IMR-90 (cell line): Measurements from ENCODE around the gene FBLN1. TPM values are rescaled to one million over a fixed set of nuclear protein-coding genes. Genes with fewer than 3 reads are reported as not detected.

ENCODE experiments used
- ATAC-seq: fragments of 200-7000 bp; cut with Tn5 transposase; 2 replicates; pipeline ENCODE4 v1.9.1; 2020; ENCODE audit warnings: low read depth, mild to moderate bottlenecking, moderate library complexity
- BruUV-seq: library from RNA; stranded (reverse); fragments of 400-500 nt; replicated peaks from 2 replicates; lab custom pipeline; 2021; lab: Mats Ljungman, UMichigan
- CTCF ChIA-PET: fragments of 300-600 bp; formaldehyde crosslinking; extraction: SDS; loops from one replicate; lab custom pipeline; 2021; ENCODE audit warnings: antibody characterized with exemption; lab: Yijun Ruan, JAX
- POLR2A ChIA-PET: fragments of 300-600 bp; sonication (Branson Sonifier 250); formaldehyde crosslinking; loops from one replicate; lab custom pipeline; 2022; ENCODE audit warnings: antibody characterized with exemption; ENCODE audit not compliant: unreplicated experiment; lab: Charles Lee
- DNase-seq: peaks from one replicate; pipeline ENCODE4 v3.0.0; 2013
- H2AFZ ChIP-seq: replicated peaks from 2 replicates; pipeline ENCODE3; 2013; ENCODE audit warnings: low read length, mild to moderate bottlenecking; ENCODE audit not compliant: poor library complexity
- H2AK5ac ChIP-seq: 2 replicates; pipeline ENCODE4 v1.6.1; 2013; ENCODE audit warnings: low read depth, low read length, inconsistent platforms
- H2AK9ac ChIP-seq: replicated peaks from 2 replicates; pipeline ENCODE3; 2013; ENCODE audit warnings: mild to moderate bottlenecking, low read depth, low read length, moderate library complexity; ENCODE audit not compliant: poor library complexity
- H2BK120ac ChIP-seq: 2 replicates; pipeline ENCODE4 v1.6.1; 2013; ENCODE audit warnings: low read depth, low read length, inconsistent platforms
- H2BK15ac ChIP-seq: 3 replicates; pipeline ENCODE4 v1.6.1; 2013; ENCODE audit warnings: low read depth, low read length, inconsistent platforms
- H2BK20ac ChIP-seq: 2 replicates; pipeline ENCODE4 v1.6.1; 2013; ENCODE audit warnings: low read depth, mild to moderate bottlenecking, inconsistent platforms, low read length, moderate library complexity
- H2BK5ac ChIP-seq: 2 replicates; pipeline ENCODE4 v1.6.1; 2013; ENCODE audit warnings: mild to moderate bottlenecking, low read depth, low read length, inconsistent platforms; ENCODE audit not compliant: poor library complexity, severe bottlenecking
- H3K14ac ChIP-seq: replicated peaks from 2 replicates; pipeline ENCODE4 v1.6.1; 2013; ENCODE audit warnings: low read depth, low read length, inconsistent platforms
- H3K18ac ChIP-seq: 2 replicates; pipeline ENCODE4 v1.6.1; 2013; ENCODE audit warnings: low read depth, low read length, control low read depth
- H3K23ac ChIP-seq: 2 replicates; pipeline ENCODE4 v1.6.1; 2013; ENCODE audit warnings: low read depth, low read length, inconsistent platforms
- H3K27ac ChIP-seq: 2 replicates; pipeline ENCODE4 v1.5.1; 2013; ENCODE audit warnings: mild to moderate bottlenecking, control low read depth, low read length; ENCODE audit not compliant: insufficient read depth
- H3K27me3 ChIP-seq: 2 replicates; pipeline ENCODE4 v1.6.1; 2013; ENCODE audit warnings: low read length; ENCODE audit not compliant: control insufficient read depth, insufficient read depth
- H3K36me3 ChIP-seq: 2 replicates; pipeline ENCODE4 v1.6.1; 2013; ENCODE audit warnings: low read length, mixed read lengths; ENCODE audit not compliant: control insufficient read depth, insufficient read depth
- H3K4ac ChIP-seq: 2 replicates; pipeline ENCODE4 v1.6.1; 2013; ENCODE audit warnings: low read depth, low read length, inconsistent platforms
- H3K4me1 ChIP-seq: 2 replicates; pipeline ENCODE4 v1.6.1; 2013; ENCODE audit warnings: low read length, mixed read lengths; ENCODE audit not compliant: control insufficient read depth, insufficient read depth
- H3K4me2 ChIP-seq: 2 replicates; pipeline ENCODE4 v1.6.1; 2013; ENCODE audit warnings: low read depth, mild to moderate bottlenecking, control low read depth, low read length, moderate library complexity
- H3K4me3 ChIP-seq: 2 replicates; pipeline ENCODE4 v1.5.1; 2013; ENCODE audit warnings: low read depth, mild to moderate bottlenecking, control low read depth, low read length, moderate library complexity; ENCODE audit not compliant: insufficient read depth
- H3K56ac ChIP-seq: 2 replicates; pipeline ENCODE4 v1.6.1; 2013; ENCODE audit warnings: low read length, inconsistent platforms; ENCODE audit not compliant: insufficient read depth; ENCODE audit errors: extremely low read depth
- H3K79me1 ChIP-seq, 2 experiments: 2 replicates each; pipeline ENCODE4 v1.6.1; 2013; ENCODE audit warnings: low read length in 2 of 2, inconsistent platforms in 1 of 2, low read depth in 1 of 2
- H3K9ac ChIP-seq: 2 replicates; pipeline ENCODE4 v1.6.1; 2013; ENCODE audit warnings: low read depth, low read length, control low read depth
- H3K9me1 ChIP-seq: 2 replicates; pipeline ENCODE4 v1.6.1; 2013; ENCODE audit warnings: low read length, inconsistent platforms; ENCODE audit not compliant: insufficient read depth
- H3K9me3 ChIP-seq: 2 replicates; pipeline ENCODE4 v1.6.1; 2013; ENCODE audit warnings: low read length; ENCODE audit not compliant: control insufficient read depth, insufficient read depth
- H4K20me1 ChIP-seq: 2 replicates; pipeline ENCODE4 v1.6.1; 2013; ENCODE audit warnings: low read length, inconsistent platforms; ENCODE audit not compliant: insufficient read depth
- H4K5ac ChIP-seq: 2 replicates; pipeline ENCODE4 v1.6.1; 2013; ENCODE audit warnings: mild to moderate bottlenecking, low read depth, low read length, control low read depth
- H4K8ac ChIP-seq, 2 experiments: 2 replicates each; pipeline ENCODE4 v1.6.1; 2013; ENCODE audit warnings: low read depth in 2 of 2, low read length in 2 of 2, control low read depth in 1 of 2, inconsistent platforms in 1 of 2
- H4K91ac ChIP-seq: 2 replicates; pipeline ENCODE4 v1.6.1; 2013; ENCODE audit warnings: low read depth, low read length, inconsistent platforms; ENCODE audit not compliant: insufficient read depth
- MXI1 ChIP-seq: IDR thresholded peaks from 2 replicates; pipeline ENCODE4 v1.6.1; 2012; ENCODE audit warnings: low read depth, mild to moderate bottlenecking, low read length, moderate library complexity, borderline replicate concordance
- WGBS, 2 experiments: methylation state at CpG; one replicate each; pipeline versions ENCODE4 v1.1.5 to v1.1.7; 2013; ENCODE audit warnings: missing lambda C conversion rate in 2 of 2; ENCODE audit not compliant: insufficient read length in 1 of 2; ENCODE audit errors: extremely low coverage in 2 of 2; 5-methylcytosine and 5-hydroxymethylcytosine counted together
- dilution Hi-C: fragments of 300-500 bp; cut with HindIII; formaldehyde crosslinking; loops from one replicate; pipeline ENCODE4 v1.14.3; 2018; ENCODE audit warnings: low sequenced_read_pairs; ENCODE audit not compliant: unreplicated experiment
- in situ Hi-C: fragments of 300-500 bp; cut with MboI; formaldehyde crosslinking; loops from 3 replicates; pipeline ENCODE4 v1.14.3; 2019; ENCODE audit warnings: low sequenced_read_pairs, inconsistent platforms, mixed read lengths
- intact Hi-C: fragments of 100-400 bp; cut with micrococcal nuclease; formaldehyde crosslinking; loops from 2 replicates; pipeline ENCODE4 v1.10.0; 2022
- polyA plus RNA-seq, 3 experiments: library from polyadenylated mRNA; depleted of rRNA; stranded (reverse); fragments of >200 nt; gene quantifications; 2 replicates each; pipeline ENCODE4 v1.2.3, GENCODE V29; 2012; ENCODE audit warnings: low replicate concordance in 1 of 3
- total RNA-seq: library from RNA; depleted of rRNA; stranded (reverse); fragments of >200 nt; gene quantifications from 2 replicates; pipeline ENCODE4 v1.2.3, GENCODE V29; 2012
- TF ChIP-seq, protein P1 (sequence below): fragments of 150-350 bp; IDR thresholded peaks from 2 replicates; pipeline ENCODE4 v1.6.1; 2017; ENCODE audit warnings: mild to moderate bottlenecking, antibody characterized with exemption, low read length, low read depth

FBLN1 gene
- total and polyA plus RNA-seq, 2 of the 4 experiments (the other 2 are of a cell fraction) = 11.3 to 87.9 TPM

DNA sequence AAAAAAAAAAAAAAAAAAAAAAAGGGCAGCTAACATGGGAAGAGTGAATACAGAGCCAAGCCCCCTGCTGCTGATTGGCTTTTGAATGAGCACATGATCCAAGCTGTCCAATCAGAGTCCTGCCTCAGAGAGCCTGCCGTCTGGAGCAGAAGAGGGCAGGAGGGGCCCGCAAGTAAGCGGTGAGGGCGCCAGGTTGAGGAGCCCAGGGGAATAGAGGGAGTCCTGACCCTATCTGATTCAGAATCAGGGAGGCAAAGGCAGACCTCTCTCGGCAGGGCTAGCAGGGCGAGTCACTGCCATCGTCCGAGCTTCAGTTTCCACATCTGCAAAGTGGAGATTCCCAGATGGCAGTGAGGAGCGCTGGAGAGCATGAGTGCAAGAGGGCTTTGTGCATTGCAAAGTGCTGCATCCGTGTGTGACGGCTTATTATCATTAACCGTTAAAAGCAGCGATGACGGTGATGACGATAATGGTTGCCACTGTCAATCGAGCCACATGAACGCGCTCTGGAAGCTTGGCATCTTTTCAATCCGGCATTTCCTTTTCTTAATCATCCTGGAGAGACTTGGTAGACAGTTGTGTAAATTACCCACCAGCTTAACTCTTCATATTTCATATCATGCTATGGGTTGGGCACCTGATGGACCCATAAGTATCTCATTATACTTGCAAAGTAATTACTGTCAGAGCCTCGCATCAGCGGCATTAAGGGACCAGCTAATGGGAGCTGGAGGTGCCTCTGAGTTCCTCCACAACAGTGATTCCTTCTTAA is 100.3 kb downstream of the FBLN1 start:
- no TSS peak for BruUV-seq
- ATAC-seq = no peak
- Histone ChIP-seq H3K4ac (no peak overlapping the region), H4K91ac (no peak overlapping the region), H2AK9ac (peak overlapping the region; percentile 63), H3K4me3 (no peak overlapping the region), H3K9ac (no peak overlapping the region), H4K8ac (no peak overlapping the region), H3K36me3 (peaks cover 36% of the 10 kb centered on the region; the same call in 1 of the 2 replicates), H2BK15ac (no peak overlapping the region), H3K18ac (no peak overlapping the region), H2BK20ac (no peak overlapping the region), H3K79me1 (no peaks in the 10 kb centered on the region; a peak in 1 of 4 replicates), H2AFZ (no peak overlapping the region), H3K4me2 (no peak overlapping the region), H2BK120ac (no peak overlapping the region), H4K20me1 (no peaks in the 10 kb centered on the region; the same call in 1 of the 2 replicates), H3K14ac (no peak overlapping the region), H3K27me3 (no peaks in the 10 kb centered on the region), H2AK5ac (no peak overlapping the region), H3K27ac (no peak overlapping the region), H4K5ac (no peak overlapping the region), H2BK5ac (no peak overlapping the region), H3K9me3 (no peaks in the 10 kb centered on the region), H3K23ac (no peak overlapping the region), H3K9me1 (peaks cover 5% of the 10 kb centered on the region; the same call in 1 of the 2 replicates), H3K4me1 (no peaks in the 10 kb centered on the region), H3K56ac (no peak overlapping the region)
- ChIA-PET POLR2A (no interaction called here), CTCF (interaction anchor here (0.6 kb wide), 1 partner anchor 185 kb away, joined by 4 read pairs; no protein-coding TSS in a partner anchor)
- in situ Hi-C loops = no loop called here
- TF ChIP-seq, protein P1, sequence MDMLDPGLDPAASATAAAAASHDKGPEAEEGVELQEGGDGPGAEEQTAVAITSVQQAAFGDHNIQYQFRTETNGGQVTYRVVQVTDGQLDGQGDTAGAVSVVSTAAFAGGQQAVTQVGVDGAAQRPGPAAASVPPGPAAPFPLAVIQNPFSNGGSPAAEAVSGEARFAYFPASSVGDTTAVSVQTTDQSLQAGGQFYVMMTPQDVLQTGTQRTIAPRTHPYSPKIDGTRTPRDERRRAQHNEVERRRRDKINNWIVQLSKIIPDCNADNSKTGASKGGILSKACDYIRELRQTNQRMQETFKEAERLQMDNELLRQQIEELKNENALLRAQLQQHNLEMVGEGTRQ = peak; percentile 66; the same call in 1 of the 2 replicates
- no peak for TF ChIP-seq MXI1
- intact Hi-C loops = no loop called here
- WGBS, 2 experiments = 87% methylated on average over 6 of the region's 21 CpGs; no CpG with 5 or more reads in 1 of the 2 experiments
- DNase-seq = no peak
- dilution Hi-C loops = no loop called here
